Measurements from ENCODE around the gene VASN. TPM values are rescaled to one million over a fixed set of nuclear protein-coding genes. Genes with fewer than 3 reads are reported as not detected.

VASN gene
- total and polyA plus RNA-seq, 9 of the 15 experiments (the other 6 are each of a cell fraction or from before 2014, with no cell fraction given): 0.01 to 2.5 (median 0.41) TPM; not detected in 1

DNA sequence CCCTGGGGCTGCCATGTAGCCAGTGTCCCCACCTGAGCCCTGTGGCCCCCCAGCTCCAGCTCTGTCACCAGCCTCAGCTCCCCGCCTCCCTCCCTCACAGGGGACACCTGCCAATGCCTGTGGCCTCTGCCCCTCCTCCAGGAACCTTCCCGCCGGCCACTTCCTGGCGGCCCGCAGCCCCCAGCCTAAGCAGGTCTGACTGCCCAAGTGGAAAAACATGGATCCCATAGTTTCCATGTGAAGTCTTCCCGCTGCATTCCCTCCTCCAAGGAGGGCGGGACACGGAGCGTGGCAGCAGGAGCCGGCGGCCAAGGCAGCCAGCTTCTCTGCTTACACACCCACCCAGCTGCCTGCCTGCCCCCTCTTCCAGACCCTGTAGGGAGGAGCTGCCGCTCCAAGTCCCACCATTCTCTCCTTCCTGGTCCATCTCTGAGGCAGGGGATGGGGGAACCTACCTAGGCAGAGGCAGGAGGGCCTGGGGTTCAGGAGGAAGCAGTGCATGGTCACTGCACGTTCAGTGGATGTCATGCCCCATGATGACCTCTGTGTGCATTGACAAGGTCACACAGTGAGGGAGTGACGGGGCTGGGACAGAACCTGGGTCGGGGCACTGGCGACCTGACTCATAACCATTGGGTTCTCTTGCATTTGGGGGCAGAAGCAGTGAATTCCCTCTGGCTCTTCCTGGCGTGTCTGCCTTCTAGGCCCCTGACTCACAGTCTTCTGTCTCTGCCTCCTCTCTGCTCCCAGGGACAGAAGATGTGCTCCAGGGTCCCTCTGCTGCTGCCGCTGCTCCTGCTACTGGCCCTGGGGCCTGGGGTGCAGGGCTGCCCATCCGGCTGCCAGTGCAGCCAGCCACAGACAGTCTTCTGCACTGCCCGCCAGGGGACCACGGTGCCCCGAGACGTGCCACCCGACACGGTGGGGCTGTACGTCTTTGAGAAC is 8.7 kb downstream of the VASN start:
- Histone ChIP-seq H2AFZ (ENCODE audit: low read depth, low read length) (no peak overlapping the region), H3K27ac (ENCODE audit: extremely low read depth, low read depth, low read length) (peak overlapping the region; percentile 38; the same call in 2 of the 3 replicates), H3K27me3 (ENCODE audit: control insufficient read depth in 2 of 2, insufficient read depth in 2 of 2, low read length in 2 of 2) (no peaks in the 10 kb centered on the region), H3K9me3 (replicated peaks; ENCODE audit: control insufficient read depth, insufficient read depth, low read depth, low read length) (no peaks in the 10 kb centered on the region), H3K9me1 (ENCODE audit: control insufficient read depth, insufficient read depth, low read length) (no peaks in the 10 kb centered on the region), H3K4me2 (ENCODE audit: insufficient read depth, low read length) (no peak overlapping the region), H3K4me1 (replicated peaks in 1 of 2; ENCODE audit: control insufficient read depth in 2 of 2, insufficient read depth in 2 of 2, low read length in 2 of 2) (peaks cover 7 to 61% of the 10 kb centered on the region in 2 experiments; a peak in 4 of 5 replicates), H3K4me3 (no peak overlapping the region), H3K79me2 (ENCODE audit: control insufficient read depth, insufficient read depth, low read length) (no peaks in the 10 kb centered on the region), H3K9ac (ENCODE audit: insufficient read depth in 1 of 2, low read depth in 2 of 2, low read length in 2 of 2) (peak overlapping the region in 1 of 2 experiments; percentile 45; a peak in 2 of 4 replicates), H4K20me1 (replicated peaks; ENCODE audit: control insufficient read depth, insufficient read depth, low read length) (no peaks in the 10 kb centered on the region), H3K36me3 (ENCODE audit: control insufficient read depth, insufficient read depth, low read length) (peaks cover 37% of the 10 kb centered on the region; the same call in 1 of the 3 replicates)
- ChIA-PET POLR2A (interaction anchor here (0.6 to 1.9 kb wide), 4 partner anchors 9 to 105 kb away, joined by 3 to 9 read pairs (median 6); partner anchors contain the start of gene VASN), CTCF (ENCODE audit: low intra/inter-chr PET ratio) (no interaction called here)
- FAIRE-seq: no peak
- in situ Hi-C loops (cut with MboI) (no loop called here), intact Hi-C loops (cut with micrococcal nuclease) (no loop called here)
- BruUV-seq (replicated peaks): no TSS peak
- peak in 2 of 4 experiments; percentile 15 to 22 for DNase-seq (ENCODE audit: extremely low read depth in 1 of 4, low spot score in 3 of 4)
- TF ChIP-seq YBX1 (IDR thresholded peaks at IDR 0.05) (no peak), GABPB1 (CRISPR knock-in tag; IDR thresholded peaks at IDR 0.05) (no peak), MCM7 (IDR thresholded peaks at IDR 0.05) (no peak), POLR2A (conservative IDR thresholded peaks at IDR 0.05) (0 out of 2 replicates have a peak, but pooled peaks have one; percentile 13), ESRRA (IDR thresholded peaks at IDR 0.05; ENCODE audit: borderline replicate concordance, low read depth) (peak; percentile 59)
- TF ChIP-seq, protein P1, sequence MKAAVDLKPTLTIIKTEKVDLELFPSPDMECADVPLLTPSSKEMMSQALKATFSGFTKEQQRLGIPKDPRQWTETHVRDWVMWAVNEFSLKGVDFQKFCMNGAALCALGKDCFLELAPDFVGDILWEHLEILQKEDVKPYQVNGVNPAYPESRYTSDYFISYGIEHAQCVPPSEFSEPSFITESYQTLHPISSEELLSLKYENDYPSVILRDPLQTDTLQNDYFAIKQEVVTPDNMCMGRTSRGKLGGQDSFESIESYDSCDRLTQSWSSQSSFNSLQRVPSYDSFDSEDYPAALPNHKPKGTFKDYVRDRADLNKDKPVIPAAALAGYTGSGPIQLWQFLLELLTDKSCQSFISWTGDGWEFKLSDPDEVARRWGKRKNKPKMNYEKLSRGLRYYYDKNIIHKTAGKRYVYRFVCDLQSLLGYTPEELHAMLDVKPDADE (conservative IDR thresholded peaks at IDR 0.05; ENCODE audit: control insufficient read depth, low read depth, low read length): no peak
- ATAC-seq: no peak
- 83% methylated on average over 24 of the region's 26 CpGs for WGBS (ENCODE audit: insufficient coverage, low coverage, missing lambda C conversion rate)

All from K562 (cell line).